Chondrocyte (in vitro differentiated cells): ENCODE results near the gene RPH3AL. TPM values are rescaled to one million over a fixed set of nuclear protein-coding genes. Genes with fewer than 3 reads are reported as not detected.

Experiments used
- DNase-seq: peaks from one replicate; pipeline ENCODE4 v3.0.0; 2021; ENCODE audit warnings: mixed read lengths, low spot score
- H3K27ac Mint-ChIP-seq: one replicate; pipeline ENCODE4 v1.8.0; 2021; ENCODE audit warnings: mild to moderate bottlenecking, moderate library complexity, mixed read lengths; ENCODE audit not compliant: unreplicated experiment
- H3K27me3 Mint-ChIP-seq: 2 replicates; pipeline ENCODE4 v1.8.0; 2021; ENCODE audit warnings: low read depth, mixed read lengths
- H3K36me3 Mint-ChIP-seq: 2 replicates; pipeline ENCODE4 v1.8.0; 2021; ENCODE audit warnings: low read depth, mixed read lengths
- H3K4me1 Mint-ChIP-seq: 2 replicates; pipeline ENCODE4 v1.8.0; 2021; ENCODE audit warnings: low read depth, mild to moderate bottlenecking, mixed read lengths
- H3K4me3 Mint-ChIP-seq: one replicate; pipeline ENCODE4 v1.8.0; 2021; ENCODE audit warnings: mild to moderate bottlenecking, moderate library complexity, mixed read lengths; ENCODE audit not compliant: unreplicated experiment
- H3K9me3 Mint-ChIP-seq: 2 replicates; pipeline ENCODE4 v1.8.0; 2021; ENCODE audit warnings: low read depth, mixed read lengths
- total RNA-seq: library from RNA; stranded (reverse); gene quantifications from 3 replicates; pipeline ENCODE4 v1.2.1, GENCODE V29; 2021
- TF ChIP-seq, protein P1 (sequence below): fragments of 200-600 bp; sonication (generic); IDR thresholded peaks from 2 replicates; pipeline ENCODE4 v1.5.0; 2021; ENCODE audit warnings: antibody characterized with exemption, mild to moderate bottlenecking, moderate library complexity

RPH3AL gene
- total RNA-seq, 1 donor from 2014 or later: 4.1 TPM

DNA sequence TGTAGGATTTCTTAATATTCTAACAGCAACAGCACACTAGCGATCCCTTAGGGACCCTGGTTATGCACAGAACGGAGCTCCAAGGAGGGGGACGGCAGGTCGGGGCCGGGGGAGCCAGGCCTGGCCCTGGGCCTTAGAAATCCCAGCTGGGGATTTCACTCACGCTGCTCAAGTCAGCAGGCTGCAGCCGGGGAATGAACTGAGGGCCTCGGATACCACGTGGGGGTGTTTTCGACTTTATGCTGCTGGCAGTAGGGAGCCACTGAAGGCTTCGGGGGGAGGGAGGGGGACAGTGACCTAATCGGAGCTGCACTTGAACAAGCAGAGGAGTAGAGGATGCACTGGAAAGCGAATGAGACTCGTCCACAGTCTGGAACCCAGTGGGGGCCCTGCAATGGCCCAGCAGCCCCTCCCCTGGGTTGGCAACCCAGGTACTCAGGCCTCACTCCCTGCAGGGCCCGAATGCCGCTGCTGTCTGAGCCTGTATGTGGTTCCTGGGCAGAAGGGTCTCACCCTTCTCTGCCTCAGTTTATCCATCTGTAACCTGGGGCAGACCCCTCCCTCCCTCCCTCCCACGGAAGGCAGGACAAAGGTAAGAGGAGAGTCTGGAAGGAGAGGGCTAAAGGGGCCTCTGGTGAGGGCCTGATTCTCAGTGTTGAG is 53.7 kb downstream of the RPH3AL start:
- DNase-seq: peak; percentile 51
- Mint-ChIP-seq H3K27ac (no peak overlapping the region), H3K9me3 (no peaks in the 10 kb centered on the region), H3K4me3 (no peak overlapping the region), H3K36me3 (no peaks in the 10 kb centered on the region), H3K4me1 (no peaks in the 10 kb centered on the region), H3K27me3 (peaks cover 10% of the 10 kb centered on the region)
- TF ChIP-seq, protein P1, sequence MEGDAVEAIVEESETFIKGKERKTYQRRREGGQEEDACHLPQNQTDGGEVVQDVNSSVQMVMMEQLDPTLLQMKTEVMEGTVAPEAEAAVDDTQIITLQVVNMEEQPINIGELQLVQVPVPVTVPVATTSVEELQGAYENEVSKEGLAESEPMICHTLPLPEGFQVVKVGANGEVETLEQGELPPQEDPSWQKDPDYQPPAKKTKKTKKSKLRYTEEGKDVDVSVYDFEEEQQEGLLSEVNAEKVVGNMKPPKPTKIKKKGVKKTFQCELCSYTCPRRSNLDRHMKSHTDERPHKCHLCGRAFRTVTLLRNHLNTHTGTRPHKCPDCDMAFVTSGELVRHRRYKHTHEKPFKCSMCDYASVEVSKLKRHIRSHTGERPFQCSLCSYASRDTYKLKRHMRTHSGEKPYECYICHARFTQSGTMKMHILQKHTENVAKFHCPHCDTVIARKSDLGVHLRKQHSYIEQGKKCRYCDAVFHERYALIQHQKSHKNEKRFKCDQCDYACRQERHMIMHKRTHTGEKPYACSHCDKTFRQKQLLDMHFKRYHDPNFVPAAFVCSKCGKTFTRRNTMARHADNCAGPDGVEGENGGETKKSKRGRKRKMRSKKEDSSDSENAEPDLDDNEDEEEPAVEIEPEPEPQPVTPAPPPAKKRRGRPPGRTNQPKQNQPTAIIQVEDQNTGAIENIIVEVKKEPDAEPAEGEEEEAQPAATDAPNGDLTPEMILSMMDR: no peak

DNA sequence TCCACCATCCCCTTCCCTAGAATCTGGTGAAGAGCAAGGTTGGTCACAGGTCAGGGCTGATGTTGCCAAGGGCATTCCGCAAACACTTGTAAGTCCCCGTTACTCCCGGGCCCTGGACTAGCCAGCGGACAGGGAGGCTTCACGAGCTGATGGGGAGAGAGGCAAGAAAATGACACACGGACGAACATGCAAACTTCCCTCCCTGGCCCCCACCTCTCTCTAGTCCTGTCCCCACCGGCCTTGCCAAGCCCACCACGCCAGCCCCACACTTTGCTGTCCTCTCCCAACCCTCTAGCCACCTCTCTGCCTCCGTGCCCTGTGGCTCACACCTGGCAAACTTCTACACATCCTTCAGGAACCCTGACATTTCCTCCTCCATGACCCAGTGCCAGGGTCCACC is 54.8 kb downstream of the RPH3AL start:
- no peaks in the 10 kb centered on the region for H3K4me1 Mint-ChIP-seq

DNA sequence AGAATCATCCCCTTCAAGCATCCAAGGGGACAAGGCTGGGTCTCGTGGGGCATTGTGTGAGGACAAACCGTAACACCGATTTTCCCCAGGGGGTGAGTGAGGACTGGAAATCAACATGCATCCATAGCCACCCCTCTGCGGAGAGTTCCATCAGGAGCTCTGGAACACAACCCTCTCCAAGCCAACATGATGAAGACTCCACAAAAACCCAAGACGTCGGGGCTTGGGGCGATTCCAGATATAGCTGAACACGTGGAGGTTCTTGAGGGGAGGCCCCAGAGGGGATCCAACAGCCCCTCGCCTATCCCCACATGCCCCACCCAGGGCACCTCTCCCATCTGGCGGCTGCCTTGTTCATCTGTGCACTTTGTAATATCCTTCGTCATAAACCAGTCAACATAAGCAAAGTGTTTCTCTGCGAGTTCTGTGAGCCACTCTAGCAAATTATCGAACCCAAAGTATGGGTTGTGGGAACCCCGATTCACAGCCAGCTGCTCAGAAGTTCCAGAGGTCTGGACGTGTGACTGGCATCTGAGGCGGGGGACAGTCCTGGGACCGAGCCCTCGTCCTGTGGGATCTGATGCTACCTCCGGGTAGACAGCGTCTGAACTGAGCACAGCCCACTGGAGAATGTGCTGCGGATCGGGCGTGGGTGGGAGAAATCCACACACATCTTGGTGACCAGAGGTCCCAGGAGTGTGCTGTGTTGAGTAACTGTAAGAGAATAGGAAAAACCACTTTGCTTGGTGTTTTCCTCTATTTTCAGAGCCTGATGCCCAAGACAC is 55.5 kb downstream of the RPH3AL start:
- H3K27ac Mint-ChIP-seq: no peak overlapping the region
- H3K9me3 Mint-ChIP-seq: no peaks in the 10 kb centered on the region
- no peaks in the 10 kb centered on the region for H3K36me3 Mint-ChIP-seq
- peaks cover 11% of the 10 kb centered on the region for H3K27me3 Mint-ChIP-seq
- no peaks in the 10 kb centered on the region for H3K4me1 Mint-ChIP-seq
- TF ChIP-seq, protein P1: no peak
- DNase-seq: peak; percentile 58
- H3K4me3 Mint-ChIP-seq: no peak overlapping the region

More for the DNA sequence above, 54.8 kb downstream of the RPH3AL start:
- H3K4me3 Mint-ChIP-seq: no peak overlapping the region
- DNase-seq: peak; percentile 58
- peaks cover 11% of the 10 kb centered on the region for H3K27me3 Mint-ChIP-seq
- H3K9me3 Mint-ChIP-seq: no peaks in the 10 kb centered on the region
- TF ChIP-seq, protein P1: no peak
- H3K27ac Mint-ChIP-seq: no peak overlapping the region
- H3K36me3 Mint-ChIP-seq: no peaks in the 10 kb centered on the region

DNA sequence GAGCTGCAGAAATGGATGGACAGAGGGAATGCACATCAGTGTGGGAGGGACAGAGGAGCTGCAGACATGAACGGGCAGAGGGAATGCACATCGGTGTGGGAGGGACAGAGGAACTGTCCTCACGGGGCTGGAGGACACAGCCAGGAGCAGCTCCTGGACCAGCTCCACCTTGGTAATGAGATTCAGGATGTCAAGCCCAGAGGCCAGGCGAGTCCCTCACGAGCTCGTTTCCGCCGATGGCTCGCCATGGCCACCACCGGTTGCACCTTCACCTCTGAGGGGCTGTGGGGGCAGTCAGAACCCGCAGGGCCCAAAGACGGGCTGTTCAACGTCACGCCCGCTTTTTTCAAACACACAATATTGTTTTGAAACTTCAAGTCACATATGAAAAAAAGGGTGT is 56.2 kb downstream of the RPH3AL start:
- TF ChIP-seq, protein P1: no peak
- peak; percentile 61 for DNase-seq
- H3K9me3 Mint-ChIP-seq: no peaks in the 10 kb centered on the region
- H3K36me3 Mint-ChIP-seq: no peaks in the 10 kb centered on the region
- peaks cover 11% of the 10 kb centered on the region for H3K27me3 Mint-ChIP-seq
- no peaks in the 10 kb centered on the region for H3K4me1 Mint-ChIP-seq
- H3K27ac Mint-ChIP-seq: no peak overlapping the region
- H3K4me3 Mint-ChIP-seq: no peak overlapping the region

DNA sequence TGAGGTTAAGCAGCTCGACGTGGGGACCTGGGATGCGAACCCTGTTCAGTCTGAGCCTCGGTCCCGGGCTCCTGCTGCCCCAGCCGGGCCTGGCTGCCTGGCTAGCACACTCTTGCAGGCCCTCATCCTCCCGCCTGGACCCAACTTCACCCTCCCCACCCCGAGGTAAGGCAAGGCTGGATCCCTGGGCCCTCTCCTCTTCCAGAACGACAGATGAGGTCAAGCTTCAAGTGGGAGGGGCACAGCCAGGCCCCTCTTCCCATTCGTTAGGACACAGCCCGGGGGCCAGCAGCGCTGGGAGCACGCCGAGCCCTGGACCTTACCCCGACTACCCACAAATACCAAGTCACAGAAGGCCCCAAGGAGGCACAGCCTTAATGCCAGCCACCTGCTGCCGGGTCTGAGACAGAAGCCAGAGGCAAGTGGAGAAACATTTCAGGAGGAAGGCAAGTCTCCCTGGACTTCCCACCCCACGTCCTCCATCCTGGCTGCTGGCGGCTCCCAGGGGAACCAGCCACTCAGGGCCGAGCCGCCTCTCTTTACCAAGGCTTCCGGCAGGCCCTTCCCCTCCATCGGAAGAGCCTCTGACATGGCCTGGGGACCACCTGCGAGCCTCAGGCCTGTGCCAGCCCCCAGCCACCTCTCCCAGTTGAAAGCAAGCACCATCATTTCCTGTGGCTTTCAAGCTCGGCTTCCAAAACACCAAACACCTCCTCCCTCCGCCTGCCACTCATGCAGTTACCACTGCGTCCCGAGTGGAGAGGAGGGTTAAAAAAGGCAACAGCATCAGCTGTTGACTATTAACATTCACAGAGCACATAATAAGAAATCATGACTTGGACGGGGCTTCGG is 59.9 kb downstream of the RPH3AL start:
- TF ChIP-seq, protein P1: no peak
- no peaks in the 10 kb centered on the region for H3K4me1 Mint-ChIP-seq
- no peak overlapping the region for H3K4me3 Mint-ChIP-seq
- no peaks in the 10 kb centered on the region for H3K36me3 Mint-ChIP-seq
- peaks cover 5% of the 10 kb centered on the region for H3K27me3 Mint-ChIP-seq
- peak; percentile 63 for DNase-seq
- H3K27ac Mint-ChIP-seq: no peak overlapping the region
- no peaks in the 10 kb centered on the region for H3K9me3 Mint-ChIP-seq
